Activated T-helper 9 cell treated with anti-CD3 and anti-CD28 coated beads, Interleukin-2, amount 50 U/mL, for 16 hours (primary cell): ENCODE results near the gene HS3ST2.
"Not testable (repeated sequence)": the region's sequence is repeated elsewhere in the genome, so short reads cannot be mapped to it uniquely, and the experiment has no call there.

ENCODE experiments used
- DNase-seq: peaks from one replicate; pipeline ENCODE4 v3.0.0-alpha.2; 2020; ENCODE audit warnings: low read depth

HS3ST2 gene

DNA sequence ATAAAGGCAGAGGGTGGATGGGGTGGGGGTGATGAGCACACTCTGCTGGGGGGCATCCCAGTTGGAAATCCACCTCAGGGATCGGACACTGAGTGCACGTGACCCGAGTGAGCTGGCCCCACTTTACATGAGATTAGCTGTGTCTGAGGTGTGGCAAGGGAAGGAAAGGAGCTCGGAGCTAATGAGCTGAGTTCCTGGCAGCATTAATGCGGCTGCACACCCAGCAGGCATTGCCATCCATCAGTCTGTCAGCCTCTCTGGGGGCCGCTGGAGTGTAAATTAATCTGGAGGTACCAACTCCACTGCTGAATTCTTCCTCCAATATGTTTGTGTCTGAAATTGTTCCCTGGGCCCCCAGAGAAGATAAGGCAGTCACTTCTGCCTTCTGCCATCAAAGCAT, 65.5 kb downstream of the HS3ST2 start:
- DNase-seq = no peak

GRCh38 chr16:22882981-22883380, 69.0 kb downstream of the HS3ST2 start:
- DNase-seq = no peak

DNA sequence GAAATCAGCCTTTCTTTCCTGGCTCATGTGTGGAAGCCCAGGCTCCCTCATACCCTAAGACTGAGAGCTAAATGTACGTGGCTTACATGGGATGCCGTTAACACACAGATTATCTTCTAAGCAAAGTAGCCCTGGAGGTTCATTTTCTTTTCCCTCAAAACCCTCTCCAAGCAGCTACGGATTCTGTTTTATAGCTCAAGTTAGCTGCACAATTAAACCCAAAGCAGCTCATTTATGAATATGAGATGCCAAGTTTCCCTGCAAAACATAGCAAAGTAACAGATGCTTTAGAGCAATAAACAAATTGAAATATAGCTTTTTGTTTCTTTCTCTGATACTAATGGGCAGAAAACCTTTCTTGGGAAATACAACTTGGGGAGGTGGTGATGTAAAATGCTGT, 72.0 kb downstream of the HS3ST2 start:
- no peak for DNase-seq

GRCh38 chr16:22886927-22887326, 73.0 kb downstream of the HS3ST2 start:
- no peak for DNase-seq

DNA sequence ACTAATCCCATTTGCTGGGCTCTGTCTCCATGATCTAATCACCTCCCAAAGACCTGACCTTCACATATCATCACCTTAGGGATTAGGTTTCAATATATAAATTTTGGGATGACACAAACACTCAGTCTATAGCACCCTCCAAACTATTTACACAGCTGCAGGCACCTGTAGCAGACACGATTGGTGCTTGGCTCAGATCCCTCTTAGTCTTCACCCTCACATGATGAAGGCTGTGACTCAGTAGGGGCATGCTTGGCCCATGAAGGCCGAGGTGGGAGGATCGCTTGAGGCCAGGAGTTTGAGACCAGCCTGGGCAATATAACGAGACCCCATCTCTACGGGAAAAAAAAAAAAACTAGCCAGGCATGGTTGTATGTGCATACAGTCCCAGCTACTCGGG, 73.5 kb downstream of the HS3ST2 start:
- DNase-seq = no peak

GRCh38 chr16:22888791-22889190, 74.8 kb downstream of the HS3ST2 start:
- DNase-seq = no peak

DNA sequence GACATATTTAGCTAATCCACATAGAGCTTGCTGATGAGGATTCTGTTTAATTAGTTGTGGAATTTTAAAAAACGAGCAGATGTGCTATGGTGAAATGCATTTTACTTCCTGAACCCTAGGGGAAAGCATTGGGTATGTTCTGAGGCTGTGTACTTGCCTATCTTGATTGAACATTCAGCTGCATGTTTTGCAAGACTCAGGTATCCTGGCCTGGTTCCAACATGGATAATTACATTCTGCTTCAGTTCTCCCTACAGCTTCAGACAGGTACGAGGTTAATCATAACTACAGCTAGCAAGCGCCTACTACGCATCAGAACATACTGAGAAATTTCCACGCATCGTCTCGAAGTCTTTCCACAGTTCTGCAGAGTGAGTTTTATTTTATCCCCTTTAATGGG, 77.0 kb downstream of the HS3ST2 start:
- no peak for DNase-seq

GRCh38 chr16:22897184-22897583, 83.2 kb downstream of the HS3ST2 start:
- DNase-seq = no peak

DNA sequence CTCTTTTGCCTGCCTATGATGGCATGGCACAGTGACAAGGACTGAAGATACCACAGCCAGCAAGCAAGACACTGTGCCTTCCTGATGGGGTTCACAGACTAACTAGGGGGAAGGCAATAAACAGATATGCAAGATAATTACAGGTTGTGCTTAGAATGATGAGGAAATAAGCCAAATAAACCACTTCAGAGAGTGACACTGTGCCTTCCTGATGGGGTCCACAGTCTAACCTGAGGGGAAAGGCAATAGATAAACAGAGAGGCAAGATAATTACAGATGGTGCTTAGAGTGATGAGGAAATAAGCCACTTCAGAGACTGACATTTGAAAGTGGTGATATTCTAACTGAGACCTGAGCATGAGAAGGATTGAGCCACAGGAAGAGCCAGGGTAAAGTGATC, 84.2 kb downstream of the HS3ST2 start:
- no peak for DNase-seq

DNA sequence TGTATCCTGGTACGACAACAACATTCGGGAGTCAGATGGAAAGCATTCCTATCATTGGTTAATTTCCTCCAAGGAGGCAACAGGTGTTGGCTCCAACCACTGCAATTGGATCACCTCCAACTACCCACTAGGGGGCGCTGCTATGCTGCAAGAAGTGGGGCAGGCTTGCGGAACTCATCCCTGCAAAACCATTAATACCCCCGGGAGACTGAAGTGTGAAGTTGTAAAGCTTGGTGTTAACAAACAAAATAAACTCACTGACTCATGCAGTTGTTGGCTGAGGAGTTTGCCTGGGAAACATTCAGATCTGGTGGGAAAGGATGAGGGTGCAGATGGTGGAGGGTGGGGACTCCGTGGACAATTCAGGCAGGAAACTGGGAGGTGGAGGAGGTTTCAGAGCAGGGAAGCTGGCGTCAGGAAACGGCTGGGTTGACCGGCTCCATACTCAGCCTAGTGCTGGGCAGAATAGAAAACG, 84.9 kb downstream of the HS3ST2 start:
- DNase-seq = no peak

DNA sequence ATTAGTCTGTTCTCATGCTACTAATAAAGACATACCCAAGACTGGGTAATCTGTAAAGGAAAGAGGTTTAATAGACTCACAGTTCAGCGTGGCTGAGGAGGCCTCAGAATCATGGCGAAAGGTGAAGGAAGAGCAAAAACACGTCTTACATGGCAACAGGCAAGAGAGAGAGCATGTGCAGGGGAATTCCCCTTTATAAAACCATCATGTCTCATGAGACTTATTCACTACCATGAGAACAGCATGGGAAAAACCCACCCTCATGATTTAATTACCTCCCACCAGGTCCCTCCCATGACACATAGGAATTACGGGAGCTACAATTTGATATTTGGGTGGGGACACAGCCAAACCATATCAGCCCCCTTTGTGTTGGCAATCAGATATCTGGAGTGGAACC, 85.6 kb downstream of the HS3ST2 start:
- DNase-seq = not testable (repeated sequence)

- no peak for DNase-seq
These were observed 86.9 kb downstream of the HS3ST2 start for GRCh38 chr16:22900863-22901262.

DNA sequence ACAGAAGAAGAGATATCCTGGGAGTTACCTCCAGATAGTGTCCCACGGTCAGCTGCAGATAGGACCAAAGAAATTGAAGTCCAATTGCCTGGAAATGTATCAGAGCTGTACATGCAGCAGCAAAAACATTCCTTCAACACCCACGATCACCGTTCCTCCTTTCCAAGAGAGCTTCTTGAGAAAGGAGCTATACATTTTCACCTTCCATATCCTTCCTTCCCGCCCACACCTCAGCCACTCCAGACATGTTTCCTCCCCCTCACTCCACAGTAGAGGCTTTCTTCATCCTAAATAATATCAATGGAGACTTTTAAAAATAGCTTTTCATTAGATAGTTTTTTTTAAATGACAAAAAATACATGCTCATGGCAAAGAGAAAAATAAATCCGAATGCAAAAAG, 87.6 kb downstream of the HS3ST2 start:
- DNase-seq = no peak

DNA sequence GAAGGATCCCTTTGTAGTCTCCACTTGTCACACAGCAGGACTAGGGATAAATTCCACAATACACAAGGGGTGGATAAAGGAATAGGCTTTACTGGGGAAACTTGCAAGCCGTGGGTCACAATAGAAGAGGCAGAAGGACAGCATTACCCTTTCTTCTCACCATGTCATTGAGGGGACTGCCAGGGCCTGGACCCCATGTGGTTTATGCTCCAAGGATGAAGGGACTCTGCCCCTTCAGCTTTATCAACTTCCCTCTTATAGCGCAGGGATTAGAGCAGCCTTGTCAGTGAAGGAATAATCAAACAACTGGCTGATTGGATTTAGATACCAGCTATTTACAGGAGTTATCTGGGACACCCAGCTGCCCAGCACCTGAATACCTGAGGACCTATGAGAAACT, 89.8 kb downstream of the HS3ST2 start:
- no peak for DNase-seq

- DNase-seq = no peak
These were observed 98.7 kb downstream of the HS3ST2 start for GRCh38 chr16:22912654-22913053.

DNA sequence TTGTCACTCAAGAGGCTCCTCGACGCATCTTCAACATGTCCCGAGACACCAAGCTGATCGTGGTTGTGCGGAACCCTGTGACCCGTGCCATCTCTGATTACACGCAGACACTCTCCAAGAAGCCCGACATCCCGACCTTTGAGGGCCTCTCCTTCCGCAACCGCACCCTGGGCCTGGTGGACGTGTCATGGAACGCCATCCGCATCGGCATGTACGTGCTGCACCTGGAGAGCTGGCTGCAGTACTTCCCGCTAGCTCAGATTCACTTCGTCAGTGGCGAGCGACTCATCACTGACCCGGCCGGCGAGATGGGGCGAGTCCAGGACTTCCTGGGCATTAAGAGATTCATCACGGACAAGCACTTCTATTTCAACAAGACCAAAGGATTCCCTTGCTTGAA, 101.0 kb downstream of the HS3ST2 start:
- no peak for DNase-seq

DNA sequence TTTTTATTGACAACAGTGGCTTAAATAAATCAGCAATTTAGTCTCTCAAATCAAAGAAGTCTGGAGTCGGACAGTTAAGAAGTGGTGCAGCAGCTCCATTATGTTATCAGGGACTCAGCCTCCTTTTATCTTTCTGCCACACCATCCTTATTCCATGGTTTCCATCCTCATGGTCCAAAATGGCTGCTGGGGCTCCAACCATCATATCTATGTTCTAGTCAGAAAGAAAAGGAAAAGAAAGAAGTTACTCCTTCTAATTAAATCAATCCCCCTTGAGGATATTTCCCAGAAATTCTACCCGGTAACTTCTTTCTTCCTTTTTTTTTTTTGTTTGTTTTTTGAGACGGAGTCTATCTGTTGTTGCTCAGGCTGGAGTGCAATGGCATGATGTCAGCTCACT, 109.5 kb downstream of the HS3ST2 start:
- no peak for DNase-seq

GRCh38 chr16:22924492-22924891, 110.5 kb downstream of the HS3ST2 start:
- DNase-seq = no peak

DNA sequence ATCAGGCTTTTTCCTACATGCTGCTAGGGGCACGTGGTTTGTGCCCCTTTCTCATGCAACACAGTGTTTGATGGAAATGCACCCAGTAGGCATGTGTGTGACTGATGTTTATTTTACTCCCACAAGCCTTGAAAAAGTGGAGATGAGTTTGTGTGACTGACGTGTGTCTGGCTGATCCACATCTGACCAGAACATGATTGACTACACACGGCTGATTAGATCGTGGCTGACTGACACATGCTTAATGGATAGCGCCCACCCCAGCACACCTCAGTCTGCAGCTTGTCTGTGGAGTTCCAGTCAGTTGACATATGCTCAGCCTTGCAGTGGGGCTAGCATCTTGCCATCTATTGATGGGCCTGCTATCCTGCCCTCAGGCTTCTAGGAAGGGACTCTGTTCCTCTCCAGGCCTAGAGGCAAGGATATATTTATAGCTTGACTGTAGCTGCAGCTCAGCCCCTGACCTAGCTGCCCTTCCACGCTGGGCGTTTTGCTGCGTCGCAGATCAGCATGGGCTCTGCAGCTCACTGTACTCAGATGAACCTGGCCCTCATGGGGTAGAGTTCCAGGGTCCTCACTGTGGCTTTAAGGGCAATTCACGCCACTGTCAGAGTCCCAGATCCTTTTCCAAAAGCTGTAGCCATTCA, 112.3 kb downstream of the HS3ST2 start:
- no peak for DNase-seq

- no peak for DNase-seq
These were observed 113.3 kb downstream of the HS3ST2 start for GRCh38 chr16:22927306-22927705.

DNA sequence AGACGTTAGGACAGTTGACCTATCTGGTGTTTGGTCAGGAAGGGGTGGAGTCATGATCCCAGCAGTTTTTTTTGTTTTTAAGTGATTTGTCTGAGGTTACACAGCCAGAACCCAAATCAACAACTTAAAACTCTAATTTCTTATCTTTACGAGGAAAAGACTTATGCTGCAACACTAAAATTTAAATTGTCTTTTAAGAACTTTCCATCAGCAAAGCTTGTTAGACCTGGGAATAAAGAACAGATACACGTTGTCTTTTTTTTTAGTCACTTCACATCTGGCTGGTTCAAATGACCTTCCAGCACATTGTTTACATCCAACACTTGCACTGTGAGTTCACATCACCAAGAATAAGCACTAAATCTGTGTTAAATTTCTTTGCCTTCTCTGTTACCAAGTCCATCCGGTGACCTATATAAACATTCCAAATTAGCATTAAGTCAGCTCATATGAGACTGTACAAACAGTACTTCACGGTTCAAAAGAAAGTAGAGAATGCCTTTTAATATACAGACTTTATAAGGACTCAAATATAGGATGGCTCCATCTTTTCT, 115.0 kb downstream of the HS3ST2 start:
- no peak for DNase-seq

- DNase-seq = no peak
These were observed 115.5 kb downstream of the HS3ST2 start for GRCh38 chr16:22929461-22929860.

- DNase-seq = no peak
These were observed 118.2 kb downstream of the HS3ST2 start for GRCh38 chr16:22932032-22932771.

DNA sequence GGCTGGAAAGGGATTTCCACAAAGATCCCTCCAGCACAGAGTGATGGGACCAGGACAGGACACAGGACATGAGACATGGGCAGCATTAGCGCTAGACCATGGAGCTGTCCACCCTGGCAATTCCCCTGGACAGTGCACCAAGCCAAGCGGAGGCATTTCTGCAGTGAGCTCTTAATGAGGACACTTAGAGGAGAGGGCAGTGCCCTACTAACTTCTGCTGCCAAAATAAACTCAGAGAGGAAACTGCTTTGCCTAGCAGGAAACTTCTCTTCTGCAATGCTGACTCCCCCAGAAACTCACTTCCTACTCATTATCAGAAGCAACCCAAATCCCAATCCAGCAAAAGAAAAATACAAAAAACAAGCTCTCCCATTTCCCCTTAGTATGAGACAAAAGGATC, 119.2 kb downstream of the HS3ST2 start:
- no peak for DNase-seq
